Natural killer cell (primary cell): ENCODE measurements around the gene TANC1. TPM values are rescaled to one million over a fixed set of nuclear protein-coding genes. Genes with fewer than 3 reads are reported as not detected.

Experiments used
- ATAC-seq, 3 donors: fragments of 150-1000 bp in 2 of 3; fragments of 200-7000 bp in 1 of 3; cut with Tn5 transposase; 1 replicate in 1 of 3; 2 replicates in 2 of 3; pipeline ENCODE4 v1.10.0; 2021; ENCODE audit warnings: mild to moderate bottlenecking in 2 of 3, moderate library complexity in 2 of 3
- DNase-seq, 2 donors: peaks; one replicate each; pipeline versions ENCODE4 v3.0.0 to v3.0.0-alpha.2; 2013 to 2021; ENCODE audit warnings: mixed read lengths in 1 of 2
- H3K27ac ChIP-seq: one replicate; pipeline ENCODE4 v1.5.1; 2013; ENCODE audit warnings: mild to moderate bottlenecking, low read length
- H3K27me3 ChIP-seq: one replicate; pipeline ENCODE4 v1.6.1; 2013; ENCODE audit warnings: low read length; ENCODE audit not compliant: control insufficient read depth, insufficient read depth
- H3K36me3 ChIP-seq: one replicate; pipeline ENCODE4 v1.6.1; 2013; ENCODE audit warnings: low read length; ENCODE audit not compliant: control insufficient read depth, insufficient read depth
- H3K4me1 ChIP-seq: one replicate; pipeline ENCODE4 v1.6.1; 2013; ENCODE audit warnings: low read length; ENCODE audit not compliant: control insufficient read depth, insufficient read depth
- H3K4me3 ChIP-seq: one replicate; pipeline ENCODE4 v1.5.1; 2013; ENCODE audit warnings: low read length
- H3K9me3 ChIP-seq: one replicate; pipeline ENCODE4 v1.6.1; 2013; ENCODE audit warnings: low read length; ENCODE audit not compliant: control insufficient read depth, insufficient read depth
- H3K27ac Mint-ChIP-seq, 2 donors: one replicate each; pipeline ENCODE4 v1.8.0; 2022; ENCODE audit warnings: mild to moderate bottlenecking in 2 of 2, mixed read lengths in 2 of 2, moderate library complexity in 1 of 2
- H3K27me3 Mint-ChIP-seq, 2 donors: one replicate each; pipeline ENCODE4 v1.8.0; 2022; ENCODE audit warnings: low read depth in 2 of 2, mixed read lengths in 2 of 2
- H3K36me3 Mint-ChIP-seq: one replicate; pipeline ENCODE4 v1.8.0; 2022; ENCODE audit warnings: mixed read lengths
- H3K4me1 Mint-ChIP-seq, 2 donors: one replicate each; pipeline ENCODE4 v1.8.0; 2022; ENCODE audit warnings: mixed read lengths in 2 of 2
- H3K4me3 Mint-ChIP-seq: one replicate; pipeline ENCODE4 v1.8.0; 2022; ENCODE audit warnings: mild to moderate bottlenecking, moderate library complexity, mixed read lengths
- H3K9me3 Mint-ChIP-seq, 2 donors: one replicate each; pipeline ENCODE4 v1.8.0; 2022; ENCODE audit warnings: mixed read lengths in 2 of 2
- WGBS: methylation state at CpG from one replicate; pipeline ENCODE4 v1.1.7; 2013; ENCODE audit warnings: missing lambda C conversion rate; ENCODE audit not compliant: insufficient coverage; 5-methylcytosine and 5-hydroxymethylcytosine counted together
- intact Hi-C: fragments of 100-400 bp; cut with micrococcal nuclease; formaldehyde crosslinking; loops from one replicate; pipeline ENCODE4 v1.14.2; 2022
- total RNA-seq, 4 donors: library from RNA; stranded (reverse); fragments of 120-200 nt in 1 of 4; gene quantifications; one replicate each; pipeline versions ENCODE4 v1.2.3 to v1.2.4, GENCODE V29; 2013 to 2022
- TF ChIP-seq, protein P1 (sequence below): fragments of 200-600 bp; IDR thresholded peaks from one replicate; pipeline ENCODE4 v1.8.0; 2022; ENCODE audit warnings: antibody characterized with exemption

The TANC1 gene
- total RNA-seq, 3 donors from 2014 or later (not counting 1 experiment from before 2014, with no cell fraction given), result 0.82 to 4.2 (median 1.1) TPM

GRCh38 chr2:159108181-159108893 lies 139.9 kb downstream of the TANC1 start:
- Mint-ChIP-seq H3K4me3 (no peak overlapping the region), H3K9me3 (no peaks in the 10 kb centered on the region)

GRCh38 chr2:159109517-159109916 lies 141.1 kb downstream of the TANC1 start:
- no peak for ATAC-seq
- DNase-seq, result no peak
- Mint-ChIP-seq H3K27me3 (peaks cover 8 to 10% of the 10 kb centered on the region in 2 donors), H3K4me1 (no peaks in the 10 kb centered on the region), H3K27ac (no peak overlapping the region), H3K4me3 (no peak overlapping the region), H3K36me3 (no peaks in the 10 kb centered on the region), H3K9me3 (no peaks in the 10 kb centered on the region)
- WGBS, result 75% methylated on average over 3 of the region's 3 CpGs
- TF ChIP-seq, protein P1, sequence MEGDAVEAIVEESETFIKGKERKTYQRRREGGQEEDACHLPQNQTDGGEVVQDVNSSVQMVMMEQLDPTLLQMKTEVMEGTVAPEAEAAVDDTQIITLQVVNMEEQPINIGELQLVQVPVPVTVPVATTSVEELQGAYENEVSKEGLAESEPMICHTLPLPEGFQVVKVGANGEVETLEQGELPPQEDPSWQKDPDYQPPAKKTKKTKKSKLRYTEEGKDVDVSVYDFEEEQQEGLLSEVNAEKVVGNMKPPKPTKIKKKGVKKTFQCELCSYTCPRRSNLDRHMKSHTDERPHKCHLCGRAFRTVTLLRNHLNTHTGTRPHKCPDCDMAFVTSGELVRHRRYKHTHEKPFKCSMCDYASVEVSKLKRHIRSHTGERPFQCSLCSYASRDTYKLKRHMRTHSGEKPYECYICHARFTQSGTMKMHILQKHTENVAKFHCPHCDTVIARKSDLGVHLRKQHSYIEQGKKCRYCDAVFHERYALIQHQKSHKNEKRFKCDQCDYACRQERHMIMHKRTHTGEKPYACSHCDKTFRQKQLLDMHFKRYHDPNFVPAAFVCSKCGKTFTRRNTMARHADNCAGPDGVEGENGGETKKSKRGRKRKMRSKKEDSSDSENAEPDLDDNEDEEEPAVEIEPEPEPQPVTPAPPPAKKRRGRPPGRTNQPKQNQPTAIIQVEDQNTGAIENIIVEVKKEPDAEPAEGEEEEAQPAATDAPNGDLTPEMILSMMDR, result no peak
- Histone ChIP-seq H3K27me3 (no peaks in the 10 kb centered on the region), H3K36me3 (no peaks in the 10 kb centered on the region), H3K9me3 (no peaks in the 10 kb centered on the region), H3K4me3 (no peak overlapping the region), H3K4me1 (no peaks in the 10 kb centered on the region), H3K27ac (no peak overlapping the region)
- intact Hi-C loops, result no loop called here

More at GRCh38 chr2:159108181-159108893, 139.9 kb downstream of the TANC1 start:
- intact Hi-C loops, result no loop called here
- ATAC-seq, result no peak
- H3K27me3 Mint-ChIP-seq, result peaks cover 3 to 10% of the 10 kb centered on the region in 2 donors
- TF ChIP-seq, protein P1, result no peak
- 93% methylated on average over 12 of the region's 12 CpGs for WGBS
- Histone ChIP-seq H3K9me3 (no peaks in the 10 kb centered on the region), H3K36me3 (no peaks in the 10 kb centered on the region), H3K27ac (no peak overlapping the region), H3K4me1 (no peaks in the 10 kb centered on the region), H3K4me3 (no peak overlapping the region), H3K27me3 (no peaks in the 10 kb centered on the region)
- no peaks in the 10 kb centered on the region for H3K4me1 Mint-ChIP-seq
- no peak overlapping the region for H3K27ac Mint-ChIP-seq
- H3K36me3 Mint-ChIP-seq, result no peaks in the 10 kb centered on the region
- no peak for DNase-seq

GRCh38 chr2:159110784-159111183 lies 142.3 kb downstream of the TANC1 start:
- Histone ChIP-seq H3K36me3 (no peaks in the 10 kb centered on the region), H3K4me1 (no peaks in the 10 kb centered on the region), H3K27me3 (no peaks in the 10 kb centered on the region), H3K4me3 (no peak overlapping the region), H3K27ac (no peak overlapping the region), H3K9me3 (no peaks in the 10 kb centered on the region)
- Mint-ChIP-seq H3K27me3 (peaks cover 8 to 13% of the 10 kb centered on the region in 2 donors), H3K4me1 (no peaks in the 10 kb centered on the region), H3K27ac (no peak overlapping the region), H3K9me3 (no peaks in the 10 kb centered on the region), H3K4me3 (no peak overlapping the region), H3K36me3 (no peaks in the 10 kb centered on the region)
- TF ChIP-seq, protein P1, result no peak
- WGBS, result 84% methylated on average over 2 of the region's 2 CpGs
- ATAC-seq (no peak), DNase-seq (no peak)
- intact Hi-C loops, result no loop called here
